K562 (cell line): Measurements from ENCODE around the gene HTR2C. TPM values are rescaled to one million over a fixed set of nuclear protein-coding genes. Genes with fewer than 3 reads are reported as not detected.

Experiments
- ATAC-seq: fragments of 200-7000 bp; cut with Tn5 transposase; 3 replicates; pipeline ENCODE4 v1.9.1; 2020; ENCODE audit warnings: moderate library complexity
- Bru-seq: library from RNA; stranded (reverse); fragments of 400-500 nt; gene quantifications from one replicate; lab custom pipeline; 2021; lab: Mats Ljungman, UMichigan
- BruChase-seq, 2 experiments: library from RNA; stranded (reverse); fragments of 400-500 nt; gene quantifications; one replicate each; lab custom pipeline; 2021; lab: Mats Ljungman, UMichigan
- BruUV-seq: library from RNA; stranded (reverse); fragments of 400-500 nt; replicated peaks from 2 replicates; lab custom pipeline; 2021; lab: Mats Ljungman, UMichigan
- CTCF ChIA-PET: fragments of 300-600 bp; formaldehyde crosslinking; extraction: SDS; loops from one replicate; lab custom pipeline; 2021; ENCODE audit warnings: low intra/inter-chr PET ratio; lab: Yijun Ruan, JAX
- POLR2A ChIA-PET: fragments of 300-600, 350-650 bp; sonication (Branson Sonifier 250); formaldehyde crosslinking; extraction: SDS; loops from one replicate; lab custom pipeline; 2021; ENCODE audit warnings: antibody characterized with exemption, inconsistent platforms; lab: Yijun Ruan, JAX
- DNase-seq, 4 experiments: peaks; one replicate each; pipeline versions ENCODE4 v3.0.0 to v3.0.0-alpha.2; 2011 to 2018; ENCODE audit warnings: low spot score in 3 of 4, mixed read lengths in 3 of 4; ENCODE audit errors: extremely low read depth in 1 of 4
- FAIRE-seq: peaks from 2 replicates; lab custom pipeline; 2011; peaks lifted over from hg19 to GRCh38; lab: Jason Lieb, UNC
- H2AFZ ChIP-seq: 2 replicates; pipeline ENCODE4 v1.6.0; 2011; ENCODE audit warnings: low read depth, low read length, control low read depth, inconsistent platforms
- H3K27ac ChIP-seq: fragments of 200-600 bp; 3 replicates; pipeline ENCODE4 v1.8.0; 2011; ENCODE audit warnings: low read depth, mild to moderate bottlenecking, control low read depth, inconsistent platforms, low read length, moderate library complexity, mixed read lengths; ENCODE audit errors: extremely low read depth
- H3K27me3 ChIP-seq, 2 experiments: fragments of 300-600 bp in 1 of 2; 2 replicates in 1 of 2; 3 replicates in 1 of 2; pipeline versions ENCODE4 v1.6.0 to v1.8.0; 2011; ENCODE audit warnings: inconsistent platforms in 2 of 2, low read length in 2 of 2, mild to moderate bottlenecking in 1 of 2, mixed read lengths in 1 of 2, moderate library complexity in 1 of 2; ENCODE audit not compliant: control insufficient read depth in 2 of 2, insufficient read depth in 2 of 2
- H3K36me3 ChIP-seq: fragments of 300-600 bp; 3 replicates; pipeline ENCODE4 v1.8.0; 2011; ENCODE audit warnings: mild to moderate bottlenecking, low read length, inconsistent platforms; ENCODE audit not compliant: control insufficient read depth, insufficient read depth
- H3K4me1 ChIP-seq, 2 experiments: fragments of 200-600 bp in 1 of 2; replicated peaks in 1 of 2; 2 replicates in 1 of 2; 3 replicates in 1 of 2; pipeline versions ENCODE4 v1.5.1 to v1.8.0; 2011; ENCODE audit warnings: inconsistent platforms in 2 of 2, low read length in 2 of 2, mild to moderate bottlenecking in 1 of 2, mixed read lengths in 1 of 2, moderate library complexity in 1 of 2; ENCODE audit not compliant: control insufficient read depth in 2 of 2, insufficient read depth in 2 of 2
- H3K4me2 ChIP-seq: 2 replicates; pipeline ENCODE4 v1.6.1; 2011; ENCODE audit warnings: low read length, control low read depth, inconsistent platforms, mixed read lengths; ENCODE audit not compliant: insufficient read depth
- H3K4me3 ChIP-seq: fragments of 200-600 bp; sonication (generic), shearing (Covaris generic); 2 replicates; pipeline ENCODE4 v1.5.1; 2016; ENCODE audit warnings: control low read depth, inconsistent platforms
- H3K79me2 ChIP-seq: fragments of 200-600 bp; 3 replicates; pipeline ENCODE4 v1.8.0; 2011; ENCODE audit warnings: low read length, inconsistent platforms; ENCODE audit not compliant: control insufficient read depth, insufficient read depth
- H3K9ac ChIP-seq, 2 experiments: 2 replicates each; pipeline versions ENCODE4 v1.6.0 to v1.6.1; 2011; ENCODE audit warnings: low read depth in 2 of 2, low read length in 2 of 2, control low read depth in 1 of 2, inconsistent platforms in 1 of 2, mild to moderate bottlenecking in 1 of 2, mixed read lengths in 1 of 2; ENCODE audit not compliant: insufficient read depth in 1 of 2
- H3K9me1 ChIP-seq: one replicate; pipeline ENCODE4 v1.6.0; 2011; ENCODE audit warnings: inconsistent platforms, mild to moderate bottlenecking, low read length, moderate library complexity; ENCODE audit not compliant: control insufficient read depth, insufficient read depth
- H3K9me3 ChIP-seq: replicated peaks from 2 replicates; pipeline ENCODE4 v1.5.1; 2011; ENCODE audit warnings: low read depth, low read length, inconsistent platforms; ENCODE audit not compliant: control insufficient read depth, insufficient read depth
- H4K20me1 ChIP-seq: replicated peaks from 2 replicates; pipeline ENCODE4 v1.6.1; 2011; ENCODE audit warnings: low read length, inconsistent platforms, mixed read lengths; ENCODE audit not compliant: control insufficient read depth, insufficient read depth
- ATF7 ChIP-seq: fragments of 450-650 bp; IDR thresholded peaks from 2 replicates; pipeline ENCODE4 v1.7.1; 2014; ENCODE audit warnings: mild to moderate bottlenecking, moderate library complexity
- CC2D1A ChIP-seq: fragments of 450-650 bp; IDR thresholded peaks from 2 replicates; pipeline ENCODE4 v1.6.1; 2017; ENCODE audit warnings: mild to moderate bottlenecking
- ZNF830 ChIP-seq: fragments of 250-450 bp; sonication (Bioruptor Pico); IDR thresholded peaks from 2 replicates; pipeline ENCODE4 v1.5.0; 2021; ENCODE audit warnings: mild to moderate bottlenecking
- WGBS: fragments of 100-300 bp; shearing (Covaris generic); methylation state at CpG from one replicate; pipeline ENCODE4 v1.1.6; 2016; ENCODE audit warnings: low coverage, mixed read lengths; ENCODE audit not compliant: insufficient coverage; ENCODE audit errors: missing lambda C conversion rate; 5-methylcytosine and 5-hydroxymethylcytosine counted together
- in situ Hi-C: fragments of 300-500 bp; cut with MboI; formaldehyde crosslinking; loops from 4 replicates; pipeline ENCODE4 v1.15.0; 2018; ENCODE audit warnings: inconsistent platforms, mixed read lengths
- intact Hi-C: fragments of 100-400 bp; cut with micrococcal nuclease; formaldehyde crosslinking; loops from 2 replicates; pipeline ENCODE4 v1.14.2; 2022
- long read RNA-seq, 3 experiments: library from polyadenylated mRNA in 2 of 3; library from RNA in 1 of 3; unstranded in 2 of 3; stranded (forward) in 1 of 3; transcript quantifications; one replicate each; pipeline ENCODE4 v2.0.0, GENCODE V29; 2019 to 2022
- polyA minus RNA-seq, 3 experiments: library from RNA; depleted of rRNA, polyadenylated mRNA; stranded (reverse); fragments of >200 nt; gene quantifications; 2 replicates each; pipeline ENCODE4 v1.2.3, GENCODE V29; 2011
- polyA plus RNA-seq, 8 experiments: library from polyadenylated mRNA; depleted of rRNA in 4 of 8; stranded (reverse) in 5 of 8; unstranded in 3 of 8; fragments of >200 nt; fragmentation: Nextera tagmentation in 2 of 8; fragmentation: Illumina TruSeq in 1 of 8; extraction: Ambion mirVana in 2 of 8; extraction: Trizol in 1 of 8; gene quantifications; 2 replicates each; pipeline versions ENCODE4 v1.2.1 to v1.2.3, GENCODE V29; 2011 to 2014; ENCODE audit warnings: inconsistent platforms in 1 of 8, missing spikeins in 1 of 8
- total RNA-seq, 7 experiments: library from RNA; depleted of rRNA in 6 of 7; stranded (reverse); fragments of >200 nt in 6 of 7; fragmentation: Illumina TruSeq in 2 of 7; extraction: Trizol in 2 of 7; gene quantifications; 2 replicates each; pipeline versions ENCODE4 v1.2.1 to v1.2.3, GENCODE V29; 2011 to 2021; ENCODE audit warnings: low replicate concordance in 1 of 7
- TF ChIP-seq, protein P1 (sequence below): sonication (generic); formaldehyde crosslinking; IDR thresholded peaks from 2 replicates; pipeline ENCODE4 v1.8.1; 2022; ENCODE audit warnings: missing genetic modification reagents

The HTR2C gene
- total RNA-seq (2011; cell fraction: chromatin; rRNA removed; ENCODE audit: low replicate concordance): 0.09 and 0.65 TPM in 2 replicates
- 0.17 and 0.26 TPM in 2 replicates for total RNA-seq (2011; cell fraction: nucleolus; rRNA removed)
- 0.29 and 0.31 TPM in 2 replicates for total RNA-seq (2011; cell fraction: nucleoplasm; rRNA removed)
- total RNA-seq (2014; rRNA removed) (0.05 and 0.12 TPM in 2 replicates), total RNA-seq (2014; rRNA removed; fragmentation: Illumina TruSeq; extraction: Trizol) (0.07 and 0.16 TPM in 2 replicates), total RNA-seq (2015; rRNA removed; fragmentation: Illumina TruSeq; extraction: Trizol) (0.08 and 0.14 TPM in 2 replicates), total RNA-seq (2021) (0.04 and 0.11 TPM in 2 replicates), polyA plus RNA-seq (2011; rRNA removed) (0.22 TPM in 1 of 2 replicates, not detected in the other), polyA plus RNA-seq (2014; fragmentation: Illumina TruSeq; extraction: Trizol) (0.12 and 0.14 TPM in 2 replicates), polyA plus RNA-seq (2014; fragmentation: Nextera tagmentation; extraction: Ambion mirVana) (under 1 TPM; 0.07 to 0.10 TPM), polyA plus RNA-seq (2014; rRNA removed) (0.21 and 0.26 TPM in 2 replicates), polyA minus RNA-seq (2011; rRNA and poly(A)+ RNA removed) (0.32 TPM in 1 of 2 replicates, not detected in the other), Bru-seq, nascent RNA (percentile 22 among the genes with signal in this experiment), BruChase-seq, experiment 1, labeled RNA remaining after a 2-hour chase (percentile 31 among the genes with signal in this experiment), BruChase-seq, experiment 2, labeled RNA remaining after a 6-hour chase (percentile 35 among the genes with signal in this experiment)
- 0.01 and 0.10 TPM in 2 replicates for polyA plus RNA-seq (2011; cell fraction: cytosol; rRNA removed)
- 0.01 and 0.30 TPM in 2 replicates for polyA plus RNA-seq (2011; cell fraction: nucleus; rRNA removed)
- 0.07 and 0.30 TPM in 2 replicates for polyA plus RNA-seq (2012)
- not detected in 2 replicates for polyA minus RNA-seq (2011; cell fraction: cytosol; rRNA and poly(A)+ RNA removed)
- not detected in 2 replicates for polyA minus RNA-seq (2011; cell fraction: nucleus; rRNA and poly(A)+ RNA removed)
- long read RNA-seq, experiment 1, partial matches to known transcripts: 0 of 2 reads
- long read RNA-seq, experiment 1, other reads (novel, unspliced or antisense): 2 of 2 reads
- long read RNA-seq, experiment 2: 0 reads
- long read RNA-seq, experiment 3: 0 reads

GRCh38 chrX:114583646-114584374 lies at the start of gene HTR2C:
HTR2C (plus strand) TSS chrX:114584086; CDS start chrX:114726937, 142,851 bp downstream.
- no peak for ATAC-seq
- ChIA-PET CTCF (no interaction called here), POLR2A (interaction anchor here (0.6 kb wide), 1 partner anchor 19 kb away, joined by 3 read pairs; no protein-coding TSS in a partner anchor)
- Histone ChIP-seq H3K79me2 (no peaks in the 10 kb centered on the region), H2AFZ (no peak within 1 kb of the TSS), H4K20me1 (no peaks in the 10 kb centered on the region), H3K9me3 (no peaks in the 10 kb centered on the region), H3K9me1 (no peaks in the 10 kb centered on the region), H3K9ac (no peak within 1 kb of the TSS), H3K4me1 (no peaks in the 10 kb centered on the region; a peak in 1 of 5 replicates), H3K27ac (no peak within 1 kb of the TSS), H3K27me3 (peaks cover 9 to 32% of the 10 kb centered on the region in 2 experiments; a peak in 4 of 5 replicates), H3K4me3 (no peak within 1 kb of the TSS), H3K4me2 (no peak within 1 kb of the TSS), H3K36me3 (no peaks in the 10 kb centered on the region)
- 17% methylated on average over 29 of the region's 34 CpGs for WGBS
- DNase-seq: no peak
- in situ Hi-C loops: no loop called here
- intact Hi-C loops: no loop called here
- BruUV-seq: no TSS peak
- no peak for FAIRE-seq
- no peak for TF ChIP-seq CC2D1A
- TF ChIP-seq ZNF830 (CRISPR knock-in tag): no peak
- TF ChIP-seq ATF7: no peak
- TF ChIP-seq, protein P1, sequence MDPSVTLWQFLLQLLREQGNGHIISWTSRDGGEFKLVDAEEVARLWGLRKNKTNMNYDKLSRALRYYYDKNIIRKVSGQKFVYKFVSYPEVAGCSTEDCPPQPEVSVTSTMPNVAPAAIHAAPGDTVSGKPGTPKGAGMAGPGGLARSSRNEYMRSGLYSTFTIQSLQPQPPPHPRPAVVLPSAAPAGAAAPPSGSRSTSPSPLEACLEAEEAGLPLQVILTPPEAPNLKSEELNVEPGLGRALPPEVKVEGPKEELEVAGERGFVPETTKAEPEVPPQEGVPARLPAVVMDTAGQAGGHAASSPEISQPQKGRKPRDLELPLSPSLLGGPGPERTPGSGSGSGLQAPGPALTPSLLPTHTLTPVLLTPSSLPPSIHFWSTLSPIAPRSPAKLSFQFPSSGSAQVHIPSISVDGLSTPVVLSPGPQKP: no peak
